Sciatic nerve (tissue), 1 donor: ENCODE data around the gene LY6G6D. TPM values are rescaled to one million over a fixed set of nuclear protein-coding genes. Genes with fewer than 3 reads are reported as not detected.

ENCODE experiments used
- microRNA-seq: library from miRNA; unstranded; fragments of <30 nt; microRNA quantifications from one replicate; pipeline ENCODE4 v1.2.0, GENCODE V29; 2020
- total RNA-seq: library from RNA; stranded (reverse); fragmentation: NEBNext Ultra II Directional; extraction: Animal tissue kit (Norgen Biotek cat#: 25700); gene quantifications from one replicate; pipeline ENCODE4 v1.2.1, GENCODE V29; 2021
- donor health status: DM: no; HTN: no; CAD: no.

The LY6G6D gene
- total RNA-seq, 1 donor from 2014 or later, result not detected

Small RNA genes within 50 kb of the gene (microRNA-seq; reads per million reads assigned to microRNA genes)
- 2.5 reads per million for gene MIR4646

Other genes starting within 250 kb of the LY6G6D start
- 2.9 TPM for gene MICB, start 217.2 kb upstream of the LY6G6D start, total RNA-seq
- not detected for gene MCCD1, start 186.4 kb upstream of the LY6G6D start, total RNA-seq
- 258 TPM for gene DDX39B, start 173.3 kb upstream of the LY6G6D start, total RNA-seq
- 4.8 TPM for gene ATP6V1G2, start 168.7 kb upstream of the LY6G6D start, total RNA-seq
- 23.0 TPM for gene NFKBIL1, start 167.7 kb upstream of the LY6G6D start, total RNA-seq
- gene LTA, start 143.1 kb upstream of the LY6G6D start, total RNA-seq, result 0.27 TPM
- 0.40 TPM for gene TNF, start 139.8 kb upstream of the LY6G6D start, total RNA-seq
- 4.0 TPM for gene LTB, start 132.9 kb upstream of the LY6G6D start, total RNA-seq
- gene LST1, start 129.1 kb upstream of the LY6G6D start, total RNA-seq, result 17.7 TPM
- 1.1 TPM for gene NCR3, start 122.3 kb upstream of the LY6G6D start, total RNA-seq
- 50.6 TPM for gene AIF1, start 100.1 kb upstream of the LY6G6D start, total RNA-seq
- gene PRRC2A, start 94.6 kb upstream of the LY6G6D start, total RNA-seq, result 166 TPM
- 201 TPM for gene BAG6, start 62.7 kb upstream of the LY6G6D start, total RNA-seq
- 0.53 TPM for gene APOM, start 59.5 kb upstream of the LY6G6D start, total RNA-seq
- 14.5 TPM for gene C6orf47, start 54.6 kb upstream of the LY6G6D start, total RNA-seq
- gene GPANK1, start 50.4 kb upstream of the LY6G6D start, total RNA-seq, result 16.7 TPM
- gene CSNK2B, start 49.3 kb upstream of the LY6G6D start, total RNA-seq, result 116 TPM
- gene LY6G5B, start 45.4 kb upstream of the LY6G6D start, total RNA-seq, result 20.4 TPM
- gene LY6G5C, start 34.3 kb upstream of the LY6G6D start, total RNA-seq, result 2.1 TPM
- 46.0 TPM for gene ABHD16A, start 12.0 kb upstream of the LY6G6D start, total RNA-seq
- not detected for gene LY6G6F, start 8.5 kb upstream of the LY6G6D start, total RNA-seq
- 0.71 TPM for gene LY6G6C, start 6.4 kb downstream of the LY6G6D start, total RNA-seq
- gene MPIG6B, start 8.0 kb downstream of the LY6G6D start, total RNA-seq, result 0.62 TPM
- 124 TPM for gene DDAH2, start 14.0 kb downstream of the LY6G6D start, total RNA-seq
- gene CLIC1, start 21.2 kb downstream of the LY6G6D start, total RNA-seq, result 239 TPM
- gene MSH5, start 24.7 kb downstream of the LY6G6D start, total RNA-seq, result 21.2 TPM
- gene SAPCD1, start 47.3 kb downstream of the LY6G6D start, total RNA-seq, result 4.9 TPM
- gene VWA7, start 62.0 kb downstream of the LY6G6D start, total RNA-seq, result 0.94 TPM
- 42.3 TPM for gene VARS1, start 80.4 kb downstream of the LY6G6D start, total RNA-seq
- gene LSM2, start 91.6 kb downstream of the LY6G6D start, total RNA-seq, result 30.1 TPM
- gene HSPA1L, start 99.9 kb downstream of the LY6G6D start, total RNA-seq, result 2.8 TPM
- 195 TPM for gene HSPA1A, start 100.2 kb downstream of the LY6G6D start, total RNA-seq
- gene HSPA1B, start 112.4 kb downstream of the LY6G6D start, total RNA-seq, result 181 TPM
- 22.1 TPM for gene NEU1, start 147.5 kb downstream of the LY6G6D start, total RNA-seq
- gene SLC44A4, start 163.6 kb downstream of the LY6G6D start, total RNA-seq, result 2.1 TPM
- gene EHMT2, start 182.3 kb downstream of the LY6G6D start, total RNA-seq, result 49.4 TPM
- gene ZBTB12, start 186.7 kb downstream of the LY6G6D start, total RNA-seq, result 8.4 TPM
- 25.0 TPM for gene C2, start 212.4 kb downstream of the LY6G6D start, total RNA-seq
- 72.6 TPM for gene CFB, start 230.7 kb downstream of the LY6G6D start, total RNA-seq
- gene NELFE, start 243.6 kb downstream of the LY6G6D start, total RNA-seq, result 55.1 TPM
- gene SKIC2, start 243.8 kb downstream of the LY6G6D start, total RNA-seq, result 60.0 TPM